Measurements from ENCODE around the gene GUCY2C.

- TF ChIP-seq EZH2phosphoT487 (IDR thresholded peaks at IDR 0.05; ENCODE audit: insufficient read depth, low read depth) (no peak), EZH2 (IDR thresholded peaks at IDR 0.05; ENCODE audit: insufficient read depth, poor library complexity, severe bottlenecking) (no peak)
Observed at GRCh38 chr12:14630793-14631192, 65.6 kb downstream of the GUCY2C start.

Measured in GM23248 (cell line).